ENCODE results near the gene NBEA.
"Not testable (repeated sequence)": the region's sequence is repeated elsewhere in the genome, so short reads cannot be mapped to it uniquely, and the experiment has no call there.

Gene NBEA

DNA sequence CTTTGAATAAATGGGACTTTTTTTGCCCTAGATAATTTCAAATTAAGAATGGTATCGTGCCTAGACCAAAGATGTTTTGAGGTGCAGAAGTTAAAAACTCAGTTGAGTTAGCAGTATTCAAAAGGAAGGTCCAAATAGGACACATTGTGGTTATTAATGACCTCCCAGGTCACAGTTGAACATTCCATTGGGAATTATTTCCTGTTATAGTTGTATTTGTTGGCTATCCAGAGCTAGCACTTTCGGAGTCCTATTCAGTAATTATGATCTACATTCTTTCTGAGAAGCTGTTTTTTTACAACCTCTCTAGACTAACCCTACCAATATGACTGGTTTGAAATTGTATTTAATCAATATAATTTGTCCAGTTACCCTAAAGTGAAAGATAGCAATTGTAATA, 450.7 kb downstream of the NBEA start:
- DNase-seq (ENCODE audit: low read depth), result no peak

DNA sequence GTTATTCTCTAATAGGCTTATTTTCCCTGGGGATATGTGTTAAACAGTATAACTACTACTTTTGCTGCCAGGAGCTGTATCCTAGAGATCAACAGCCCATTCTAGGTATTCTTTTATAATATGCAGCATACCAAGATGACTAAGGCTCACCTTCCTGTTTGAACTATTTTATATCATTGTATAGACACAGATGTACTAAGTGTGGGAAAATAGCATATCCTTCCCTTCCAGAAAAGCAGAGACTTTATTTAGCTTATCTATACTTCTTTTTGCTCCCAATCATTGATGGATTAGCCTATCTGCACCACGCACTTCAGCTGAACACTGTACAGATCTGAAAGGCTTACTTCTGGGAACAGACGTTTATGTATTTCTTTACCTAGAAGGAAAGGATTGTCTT, 451.8 kb downstream of the NBEA start:
- DNase-seq (ENCODE audit: low read depth), result no peak

DNA sequence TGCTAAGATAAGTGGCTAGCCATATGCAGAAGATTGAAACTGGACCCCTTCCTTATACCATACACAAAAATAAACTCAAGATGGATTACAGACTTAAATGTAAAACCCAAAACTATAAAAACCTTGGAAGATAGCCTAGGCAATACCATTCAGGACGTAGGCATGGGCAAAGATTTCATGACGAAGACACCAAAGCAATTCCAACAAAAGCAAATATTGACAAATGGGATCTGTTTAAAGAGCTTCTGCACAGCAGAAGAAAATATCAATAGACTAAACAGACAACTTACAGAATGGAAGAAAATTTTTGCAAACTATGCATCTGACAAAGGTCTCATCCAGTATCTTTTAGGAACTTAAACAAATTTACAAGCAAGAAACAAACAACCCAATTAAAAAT, 466.2 kb downstream of the NBEA start:
- DNase-seq (ENCODE audit: low read depth), result not testable (repeated sequence)

DNA sequence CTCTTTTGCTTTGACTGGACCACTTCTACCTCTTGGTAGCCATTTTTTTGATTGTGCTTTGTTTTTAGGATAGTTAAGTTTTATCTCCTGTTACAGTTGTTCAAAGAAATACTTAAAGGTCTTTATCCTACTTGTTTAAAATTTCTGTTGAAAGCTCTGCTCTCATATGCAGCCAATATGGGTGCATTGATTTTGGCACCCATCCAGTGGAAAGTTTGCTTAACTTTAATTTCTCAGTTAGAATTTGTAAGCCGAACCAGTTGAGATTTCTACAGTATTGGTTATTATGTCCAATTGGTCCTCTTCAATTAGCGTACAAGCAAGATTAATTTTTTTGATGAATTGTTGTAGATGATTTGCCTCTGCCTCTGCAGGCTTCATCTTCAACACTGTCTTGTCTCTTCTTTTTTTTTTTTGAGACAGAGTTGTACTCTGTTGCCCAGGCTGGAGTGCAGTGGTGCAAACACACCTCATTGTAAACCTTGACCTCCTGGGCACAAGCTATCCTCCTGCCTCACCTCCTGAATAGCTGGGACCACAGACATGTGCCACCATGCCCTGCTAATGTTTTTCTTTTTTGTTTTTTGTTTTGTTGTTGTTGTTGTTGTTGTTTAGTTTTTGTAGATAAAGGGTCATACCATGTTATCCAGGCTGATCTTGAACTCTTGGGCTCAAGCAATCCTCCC, 469.1 kb downstream of the NBEA start:
- DNase-seq (ENCODE audit: low read depth), result no peak

DNA sequence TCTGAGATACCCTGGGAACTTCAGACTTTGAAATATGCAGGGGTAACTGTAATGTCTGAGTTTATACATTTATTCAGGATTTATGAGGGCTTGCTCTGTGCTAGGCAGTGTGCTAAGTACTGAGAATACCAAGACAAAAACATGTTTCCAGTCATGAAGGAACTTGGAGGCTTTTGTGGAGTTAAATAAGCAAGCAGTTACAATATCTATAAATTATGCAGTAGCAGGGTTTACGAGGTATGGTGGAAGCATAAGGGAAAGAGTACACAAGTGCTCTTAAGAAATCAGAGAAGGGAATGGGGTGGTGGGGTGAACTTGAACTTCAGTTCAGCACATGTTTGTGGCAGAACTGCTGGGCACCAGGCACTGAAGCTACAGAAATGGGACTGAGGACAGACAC, 506.4 kb downstream of the NBEA start:
- DNase-seq (ENCODE audit: low read depth), result no peak

DNA sequence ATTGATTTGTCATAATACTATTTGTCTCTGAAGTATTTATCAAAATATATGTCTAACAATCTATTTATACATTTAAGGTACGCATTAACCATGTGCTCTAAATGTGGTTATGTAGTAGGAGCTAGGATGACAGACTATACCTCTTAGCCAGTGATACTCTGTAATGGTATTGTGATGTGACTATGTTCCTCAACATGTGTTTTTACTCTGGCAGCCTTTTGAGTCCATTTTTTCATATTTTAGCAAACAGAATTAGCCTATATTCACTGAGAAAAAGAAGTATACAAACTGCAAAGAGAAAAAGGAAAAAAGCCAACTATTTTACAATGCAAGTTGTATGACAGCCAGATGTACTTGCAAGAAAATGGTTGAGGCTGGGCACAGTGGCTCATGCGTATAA, 507.8 kb downstream of the NBEA start:
- DNase-seq (ENCODE audit: low read depth), result no peak

DNA sequence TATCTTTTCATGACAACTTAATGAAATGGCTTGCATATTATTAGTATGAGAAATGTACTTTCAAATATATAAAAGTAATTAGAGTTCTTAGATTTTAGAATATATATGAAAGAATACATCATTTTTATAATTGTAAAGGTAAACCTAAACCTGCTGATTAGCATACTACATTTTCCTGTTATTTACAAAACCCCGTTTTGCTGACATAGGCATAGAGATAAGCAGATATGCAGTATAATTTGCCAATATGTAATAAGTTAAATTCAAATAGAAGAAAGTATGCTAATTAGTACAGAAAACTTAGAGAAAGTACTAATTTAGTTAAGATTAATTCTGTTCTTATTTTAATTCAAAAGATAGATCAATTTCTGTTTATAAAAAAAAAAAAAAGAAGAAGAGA, 513.0 kb downstream of the NBEA start:
- no peak for DNase-seq (ENCODE audit: low read depth)

DNA sequence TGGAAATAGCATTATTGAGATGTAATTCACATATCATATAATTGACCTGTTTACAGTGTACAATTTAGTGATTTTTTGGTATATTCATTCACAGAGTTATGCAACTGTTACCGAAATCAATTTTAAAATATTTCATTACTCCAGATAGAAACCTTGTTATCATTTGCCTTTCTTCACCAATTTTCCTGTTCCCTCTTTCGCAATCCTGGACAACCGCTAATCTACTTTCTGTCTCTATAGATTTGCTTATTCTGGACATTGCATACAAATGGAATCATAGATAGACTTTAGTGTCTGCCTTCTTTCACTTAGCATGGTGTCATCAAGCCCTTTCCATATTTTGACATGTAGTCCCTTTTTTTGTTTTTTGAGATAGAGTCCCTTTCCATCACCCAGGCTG, 515.2 kb downstream of the NBEA start:
- DNase-seq (ENCODE audit: low read depth), result no peak

DNA sequence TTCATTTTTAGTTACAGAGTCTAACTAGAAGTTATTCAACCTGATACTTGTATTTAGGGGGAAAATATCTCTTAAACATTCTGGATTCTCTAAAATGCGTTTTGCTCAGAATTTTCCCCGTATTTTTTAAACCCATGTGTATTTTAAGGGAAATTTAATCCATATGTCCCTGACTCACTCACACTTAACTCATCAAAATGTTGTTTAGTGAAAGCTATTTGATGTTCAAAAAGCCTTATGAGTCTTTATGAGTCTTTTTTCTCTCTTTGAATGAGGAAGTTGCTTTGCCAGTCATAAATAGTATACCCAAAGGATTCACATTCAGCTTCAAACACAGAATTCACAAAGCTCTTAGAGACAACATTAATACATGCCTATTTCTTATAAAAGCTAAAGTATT, 518.0 kb downstream of the NBEA start:
- DNase-seq (ENCODE audit: low read depth), result no peak

DNA sequence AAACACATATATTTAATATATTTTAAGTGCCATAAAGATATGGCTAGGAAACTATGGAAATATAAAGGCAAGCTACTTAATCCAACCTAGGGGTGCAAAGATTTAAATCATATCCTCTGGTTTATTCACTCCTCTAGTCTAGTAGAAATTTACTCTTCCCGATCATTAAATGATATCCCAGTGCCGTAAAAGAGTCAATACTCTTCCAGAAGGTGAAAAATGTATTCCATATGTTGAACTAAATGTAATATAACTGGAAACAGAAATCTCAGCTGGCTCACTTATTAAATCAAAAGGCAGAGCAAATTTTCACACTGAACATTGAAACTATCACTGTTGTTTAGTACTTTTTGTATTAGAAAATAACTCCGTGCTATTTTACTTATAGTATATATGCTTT, 523.3 kb downstream of the NBEA start:
- no peak for DNase-seq (ENCODE audit: low read depth)

DNA sequence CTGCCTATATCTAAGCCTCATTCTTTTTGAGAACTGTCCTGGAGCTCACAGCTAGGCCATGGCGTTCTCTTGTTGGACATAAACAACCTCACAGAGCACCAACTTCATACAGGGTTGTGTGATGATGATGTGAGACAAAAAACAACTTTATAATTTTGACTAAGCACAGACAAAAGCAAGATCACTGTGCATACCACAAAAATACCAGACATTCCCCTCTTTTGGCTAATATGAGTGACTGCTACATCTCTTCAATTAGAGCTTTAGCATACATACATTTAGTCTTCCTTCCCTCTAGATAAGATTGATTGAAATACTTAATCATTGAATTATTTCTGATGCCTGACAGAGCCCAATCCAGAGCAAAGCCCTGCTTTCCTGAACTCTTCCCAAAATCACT, 526.1 kb downstream of the NBEA start:
- DNase-seq (ENCODE audit: low read depth), result no peak

DNA sequence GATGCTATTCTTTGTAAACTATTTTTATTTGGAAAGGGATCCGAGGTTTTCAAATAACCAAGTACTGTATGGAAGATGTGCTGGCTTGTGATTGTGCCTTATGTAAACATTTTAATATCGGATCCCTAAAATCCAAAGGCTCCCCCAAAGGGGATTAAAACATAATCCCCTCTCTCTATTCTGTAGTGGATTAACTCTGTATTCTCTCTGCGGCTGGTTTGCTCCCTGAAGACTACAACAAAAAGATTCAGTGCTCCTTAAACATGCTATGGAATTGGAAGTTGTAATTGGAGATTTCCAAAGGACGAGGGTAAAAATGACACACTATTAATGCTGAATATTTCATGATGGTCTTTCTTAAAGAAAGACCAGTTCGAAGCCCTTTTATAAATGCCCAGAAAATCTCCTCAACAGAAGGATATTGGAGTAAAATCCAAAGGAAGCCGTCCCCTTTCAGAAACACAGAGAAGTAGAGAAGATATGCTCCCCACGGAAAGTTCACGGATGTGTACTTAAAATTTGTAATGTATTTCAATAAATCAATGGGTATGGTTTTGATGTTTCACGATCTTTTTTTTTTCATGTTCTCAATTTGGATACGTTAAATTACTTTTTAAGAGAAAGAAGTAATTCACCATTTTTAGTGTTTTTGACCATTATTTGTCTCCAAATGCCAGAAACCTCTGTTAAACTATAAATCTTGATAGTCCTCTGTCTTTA, 527.9 kb downstream of the NBEA start:
- no peak for DNase-seq (ENCODE audit: low read depth)

DNA sequence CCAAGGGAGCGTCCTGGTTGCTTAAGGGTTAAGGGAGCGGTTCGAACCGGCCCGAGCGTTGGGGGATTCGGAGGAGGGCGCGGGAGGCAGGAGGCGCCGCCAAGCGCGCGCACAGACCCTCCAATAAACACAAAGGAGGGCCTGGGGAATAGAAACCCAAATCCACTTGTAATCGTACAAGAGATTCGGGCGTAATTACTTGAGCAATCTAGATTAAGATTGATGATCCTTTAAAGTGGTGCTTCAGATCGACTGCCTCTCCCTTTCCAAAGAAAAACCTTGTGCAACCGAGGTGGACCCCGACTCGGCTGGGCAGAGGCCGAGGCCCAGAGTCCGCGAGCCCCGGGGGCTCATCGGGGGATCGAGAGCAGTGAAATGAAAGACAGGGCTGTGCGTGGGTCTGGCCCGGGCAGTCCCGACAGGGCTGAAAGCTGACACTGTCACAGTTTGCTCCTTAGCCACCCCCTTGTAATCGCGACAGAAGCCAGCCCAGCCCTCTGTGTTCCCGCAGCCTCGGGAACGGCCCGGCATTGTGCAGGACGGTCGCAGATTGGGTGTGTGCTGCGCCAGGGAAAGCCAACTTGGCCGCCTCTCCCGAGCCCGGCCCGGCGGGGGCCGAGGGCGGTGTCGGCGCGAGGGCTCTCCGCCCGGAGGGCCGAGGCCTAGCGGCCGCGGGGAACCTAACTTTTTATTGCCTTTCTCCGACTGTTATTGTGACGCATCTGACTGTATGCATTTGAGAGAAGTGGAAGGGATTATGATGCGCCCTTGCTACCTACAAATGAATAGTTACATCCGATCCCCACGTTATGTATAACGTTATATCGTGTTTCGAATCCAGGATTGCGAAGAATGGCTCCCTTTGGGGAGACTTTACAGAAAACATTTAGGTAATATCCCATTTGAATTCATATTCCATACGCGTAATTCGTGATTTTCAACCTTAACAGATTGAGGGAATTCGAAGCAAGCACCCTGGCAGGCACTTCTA, 528.9 kb downstream of the NBEA start:
- DNase-seq (ENCODE audit: low read depth), result no peak

DNA sequence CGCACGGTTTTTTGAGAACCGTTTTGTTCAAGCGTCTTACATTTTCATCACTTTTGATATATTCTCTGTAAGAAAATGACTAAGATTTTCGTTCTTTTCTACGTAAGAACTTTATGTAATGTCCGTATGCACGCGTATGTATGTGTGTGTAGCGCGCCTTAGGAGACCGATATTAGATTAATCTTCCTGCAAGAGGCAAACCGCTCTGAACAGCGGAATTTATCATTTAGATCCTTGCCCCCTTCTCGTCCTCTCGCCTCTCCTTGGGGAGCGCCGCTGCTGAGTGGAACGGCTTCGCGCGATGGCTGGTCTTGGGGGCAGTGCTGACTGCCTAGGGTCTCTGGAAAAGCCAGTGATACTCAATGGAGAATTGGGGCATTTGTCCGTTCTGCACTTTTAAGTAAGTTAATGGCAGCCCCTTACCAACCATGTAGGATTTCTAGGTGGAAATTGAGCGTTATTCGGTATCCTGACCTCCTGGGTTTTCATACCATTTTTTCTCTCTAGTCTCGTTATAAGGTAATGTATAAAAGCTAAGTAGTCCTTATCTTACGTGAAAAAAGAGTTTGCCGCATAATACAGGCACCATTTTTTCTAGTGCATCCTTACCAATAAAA, 529.7 kb downstream of the NBEA start:
- no peak for DNase-seq (ENCODE audit: low read depth)

DNA sequence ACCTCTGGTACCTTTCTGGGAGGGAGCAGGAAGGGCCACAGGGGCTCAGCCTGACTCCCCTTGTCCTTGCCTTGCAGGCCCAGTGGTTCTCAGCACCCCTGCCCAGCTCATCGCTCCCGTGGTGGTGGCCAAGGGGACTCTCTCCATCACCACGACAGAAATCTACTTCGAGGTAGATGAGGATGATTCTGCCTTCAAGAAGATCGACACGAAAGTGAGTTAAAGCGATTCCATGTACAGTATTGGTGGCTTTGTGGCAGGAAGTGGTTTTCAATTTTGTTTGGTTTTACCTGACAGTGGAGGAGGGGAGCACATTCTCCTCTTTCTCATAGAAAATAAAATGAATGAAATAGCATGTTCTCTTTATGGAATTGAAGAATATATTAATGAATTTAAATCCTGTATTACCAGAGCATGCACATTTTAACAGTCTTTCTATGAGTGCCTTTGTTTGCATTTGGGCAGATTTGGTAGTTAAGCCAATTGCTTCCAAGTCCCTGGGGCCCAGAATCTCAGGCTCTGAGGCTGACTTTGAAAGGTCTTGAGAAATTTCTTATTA, 530.3 kb downstream of the NBEA start:
- no peak for DNase-seq (ENCODE audit: low read depth)

DNA sequence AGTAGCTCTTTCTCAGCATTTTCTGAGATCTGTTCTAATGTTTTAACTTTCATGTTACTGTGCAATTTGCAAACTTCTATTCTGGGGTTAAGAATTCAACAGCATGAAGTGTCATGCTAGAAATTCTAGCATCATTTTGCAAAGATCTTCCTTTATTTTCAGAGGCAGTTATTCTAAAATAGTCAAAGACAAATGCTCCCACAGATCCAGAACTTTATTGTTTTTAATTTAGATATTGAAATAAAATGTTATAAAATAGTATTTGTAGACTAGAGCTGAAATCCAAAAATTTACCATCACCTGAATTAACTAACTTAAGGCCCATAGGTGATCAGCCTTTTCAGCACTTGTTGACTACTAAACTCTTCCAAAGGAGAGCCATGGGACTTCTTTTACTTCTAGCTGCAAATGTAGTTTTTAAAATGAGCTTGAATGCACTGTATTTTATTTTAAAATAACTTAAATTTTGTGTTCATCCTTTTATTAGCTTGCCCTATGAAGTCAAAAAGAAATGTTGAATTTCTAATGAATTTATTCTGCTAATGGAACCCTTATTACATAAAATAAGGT, 531.2 kb downstream of the NBEA start:
- DNase-seq (ENCODE audit: low read depth), result no peak

DNA sequence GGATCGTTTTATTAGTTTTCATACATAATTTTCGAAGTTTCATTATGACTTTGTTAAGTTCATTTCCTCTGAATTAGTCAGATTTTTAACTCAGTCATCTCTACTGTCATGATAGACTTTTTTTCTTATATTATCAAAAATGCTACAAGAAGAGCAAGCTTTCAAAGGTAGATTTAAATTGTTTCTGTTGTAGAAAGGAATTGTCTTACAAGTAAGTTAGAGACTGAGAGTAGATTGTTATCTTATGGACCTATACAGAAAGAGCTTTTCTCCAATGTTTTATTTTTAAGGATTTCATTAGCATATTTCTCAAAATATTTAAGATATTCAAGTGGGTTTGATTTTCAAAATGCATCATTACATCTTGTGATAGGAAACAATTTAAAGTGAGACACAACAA, 531.7 kb downstream of the NBEA start:
- DNase-seq (ENCODE audit: low read depth), result no peak

DNA sequence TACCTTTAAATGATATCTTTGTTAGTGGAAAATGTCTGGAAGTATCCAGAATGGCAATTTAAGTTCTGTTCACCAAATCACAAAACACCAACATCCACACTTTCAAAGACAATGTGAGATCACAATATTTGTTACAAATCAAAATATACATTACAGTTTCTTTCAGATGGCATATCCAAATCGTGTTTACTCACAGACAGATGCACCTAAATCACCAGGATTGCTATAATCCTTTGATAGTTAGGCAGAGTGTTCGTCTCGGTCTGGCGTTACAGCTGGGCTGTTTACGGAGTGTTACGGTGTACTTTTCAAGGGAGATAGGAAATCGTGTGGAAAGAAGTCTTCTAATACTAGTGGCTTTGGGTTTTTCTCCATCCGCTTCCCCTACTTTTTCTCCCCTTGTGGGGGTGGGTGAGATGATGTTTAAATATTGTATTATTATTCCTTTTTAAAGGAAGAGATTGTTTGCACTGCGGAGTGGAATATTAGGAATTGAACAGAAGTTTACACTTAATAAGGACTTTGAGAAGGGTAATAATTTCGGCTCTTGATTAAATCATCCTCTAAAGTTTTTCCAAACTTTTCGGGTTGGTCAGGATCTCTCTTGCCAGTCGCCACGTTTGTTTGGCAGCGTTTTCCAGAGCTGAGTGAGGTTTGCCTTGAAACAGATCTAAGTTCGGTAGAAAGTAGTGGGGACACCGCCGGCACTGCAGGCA, 532.6 kb downstream of the NBEA start:
- no peak for DNase-seq (ENCODE audit: low read depth)

DNA sequence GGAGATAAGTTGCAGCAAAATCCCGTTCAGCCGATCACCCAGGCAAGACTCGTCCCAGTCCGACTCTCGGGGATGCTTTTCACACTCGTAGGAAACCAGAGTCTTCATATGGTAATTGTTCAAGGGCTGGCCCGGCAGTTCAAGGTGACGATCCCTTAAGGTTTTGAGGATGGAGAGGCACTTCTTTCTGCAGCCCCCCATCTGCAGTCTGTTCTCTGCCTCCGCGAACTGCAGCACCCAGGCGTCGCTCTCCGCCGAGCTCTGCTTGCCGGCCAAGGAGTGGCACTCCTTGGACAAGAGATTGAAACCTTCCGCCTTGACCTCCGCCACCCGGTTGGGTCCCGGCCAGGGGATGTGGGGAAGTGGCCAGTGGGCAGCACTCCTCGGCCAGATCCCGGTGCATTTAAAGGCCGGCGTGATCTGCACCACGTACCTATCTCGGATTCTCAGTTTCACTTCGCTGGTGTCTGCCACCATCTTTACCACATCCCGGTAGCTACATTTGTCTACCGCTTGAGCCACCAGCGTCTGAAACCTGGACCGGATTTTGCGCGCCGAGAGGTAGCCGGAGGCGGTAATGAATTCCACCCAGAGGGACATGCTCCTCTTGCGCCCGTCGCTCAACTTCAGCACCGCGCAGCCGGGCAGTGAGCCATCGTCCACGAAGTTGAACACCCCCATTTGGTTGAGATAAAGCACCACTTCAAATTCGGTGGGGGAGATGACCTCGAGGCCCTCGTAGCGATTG, 533.3 kb downstream of the NBEA start:
- DNase-seq (ENCODE audit: low read depth), result no peak

Measured in activated T-helper 1 cell treated with Interleukin-2 at 50 U/mL for 16 hours (primary cell).